NOMO-1 treated with dmso at 0.1 percent for 144 hours (cell line): ENCODE results near the gene NFATC2.
"Not testable (repeated sequence)": the region's sequence is repeated elsewhere in the genome, so short reads cannot be mapped to it uniquely, and the experiment has no call there.

ENCODE experiments used
- DNase-seq: peaks from one replicate; lab custom pipeline; 2025; ENCODE audit not compliant: unreplicated experiment; lab: John Stamatoyannopoulos, UW

Gene NFATC2

GRCh38 chr20:51569815-51570738 lies 27.6 kb upstream of the NFATC2 start:
- no peak for DNase-seq

DNA sequence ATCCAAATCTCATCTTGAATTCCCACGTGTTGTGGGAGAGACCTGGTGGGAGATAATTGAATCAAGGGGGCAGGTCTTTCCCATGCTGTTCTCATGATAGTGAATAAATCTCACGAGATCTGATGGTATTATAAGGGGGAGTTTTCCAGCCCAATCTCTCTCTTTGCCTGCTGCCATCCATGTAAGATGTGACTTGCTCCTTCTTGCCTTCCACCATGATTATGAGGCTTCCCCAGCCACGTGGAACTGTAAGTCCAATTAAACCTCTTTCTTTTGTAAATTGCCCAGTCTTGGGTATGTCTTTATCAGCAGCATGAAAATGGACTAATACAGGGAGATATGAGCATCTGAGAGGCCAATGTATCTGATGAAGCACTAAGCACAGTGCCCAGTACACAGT lies 26.0 kb upstream of the NFATC2 start:
- DNase-seq, result not testable (repeated sequence)

GRCh38 chr20:51567622-51568021 lies 25.1 kb upstream of the NFATC2 start:
- DNase-seq, result no peak

DNA sequence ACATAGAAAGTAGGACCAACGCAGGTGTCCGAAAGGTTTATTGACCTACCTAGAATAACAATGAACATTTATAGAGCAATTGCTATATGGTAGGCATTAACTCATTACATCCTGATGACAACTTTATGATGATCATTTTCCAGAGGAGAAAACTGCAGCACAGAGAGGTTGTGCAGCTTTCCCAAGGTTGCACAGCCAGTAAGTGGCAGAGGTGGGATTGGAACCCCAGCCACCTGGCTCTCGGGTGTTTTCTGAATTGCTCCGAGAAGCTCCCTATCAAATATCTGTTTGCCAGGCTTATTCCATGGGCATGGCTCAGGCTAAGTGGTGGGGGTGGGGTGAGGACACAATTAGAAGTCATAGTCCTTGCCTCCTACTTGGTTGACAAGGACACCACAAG lies 24.1 kb upstream of the NFATC2 start:
- no peak for DNase-seq

- DNase-seq, result peak; percentile 50
These were observed 23.0 kb upstream of the NFATC2 start for GRCh38 chr20:51565298-51566144.

DNA sequence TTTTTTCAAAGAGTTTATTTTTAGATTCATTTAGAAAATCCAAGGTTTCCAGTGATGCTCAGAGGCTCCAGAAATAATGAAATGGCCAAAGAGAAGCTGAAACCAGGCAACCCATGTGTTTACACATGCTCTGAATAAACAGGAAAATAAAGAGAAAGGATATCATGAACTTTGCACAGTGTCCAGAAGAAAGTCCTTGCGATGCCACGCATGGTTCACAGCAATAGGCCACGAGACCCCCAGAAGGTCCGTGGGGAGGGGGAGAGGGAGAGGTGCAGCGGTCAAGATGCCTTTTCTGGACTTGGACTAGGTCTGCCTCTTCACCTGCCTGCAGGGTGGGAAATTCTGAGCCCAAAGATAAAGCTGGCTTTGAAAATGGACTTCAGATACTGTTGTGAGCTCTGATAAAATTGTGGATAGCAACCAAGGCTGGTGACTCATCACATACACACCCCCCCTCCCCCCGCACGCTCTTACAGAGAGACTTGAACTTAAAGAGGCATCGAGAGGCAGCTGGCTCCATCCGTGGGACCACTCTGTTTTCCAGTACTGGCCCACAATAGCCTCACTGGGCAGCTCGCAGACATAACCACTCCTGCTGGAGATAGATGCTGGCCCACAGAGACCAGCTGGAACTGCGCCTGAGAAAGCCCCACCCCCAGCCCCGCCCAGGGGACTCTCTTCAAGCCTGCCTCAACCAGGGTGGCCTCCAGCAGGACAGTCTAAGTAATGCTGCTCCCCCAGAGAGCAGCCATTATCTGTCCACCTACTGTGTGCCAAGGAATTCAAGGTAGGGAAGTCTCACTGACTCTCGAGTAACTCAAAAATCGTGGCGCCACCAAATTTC lies 21.2 kb upstream of the NFATC2 start:
- no peak for DNase-seq

- DNase-seq, result no peak
These were observed 20.6 kb upstream of the NFATC2 start for GRCh38 chr20:51563174-51563485.

- DNase-seq, result peak; percentile 3
These were observed 20.0 kb upstream of the NFATC2 start for GRCh38 chr20:51562332-51563173.

GRCh38 chr20:51562027-51562331 lies 19.5 kb upstream of the NFATC2 start:
- no peak for DNase-seq

- DNase-seq, result no peak
These were observed 18.2 kb upstream of the NFATC2 start for GRCh38 chr20:51560550-51561307.

DNA sequence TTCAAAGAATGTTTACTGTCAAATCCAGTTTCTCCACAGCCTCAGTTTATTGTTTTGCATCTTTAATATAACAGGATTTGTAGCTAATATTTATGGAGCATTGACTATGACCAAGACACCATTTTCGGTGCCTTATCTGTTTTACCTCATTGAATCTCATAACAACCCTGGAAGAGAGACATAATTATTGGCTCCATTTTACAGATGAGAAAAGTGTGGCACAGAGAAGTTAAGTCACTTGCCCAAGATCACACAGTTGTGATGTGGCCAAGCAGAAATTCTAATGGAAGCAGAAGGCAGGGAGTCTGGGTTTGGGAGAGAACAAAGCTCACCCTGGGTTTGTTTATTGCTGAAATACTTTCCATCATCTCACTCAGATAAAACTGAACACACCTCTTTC lies 17.5 kb upstream of the NFATC2 start:
- DNase-seq, result no peak

DNA sequence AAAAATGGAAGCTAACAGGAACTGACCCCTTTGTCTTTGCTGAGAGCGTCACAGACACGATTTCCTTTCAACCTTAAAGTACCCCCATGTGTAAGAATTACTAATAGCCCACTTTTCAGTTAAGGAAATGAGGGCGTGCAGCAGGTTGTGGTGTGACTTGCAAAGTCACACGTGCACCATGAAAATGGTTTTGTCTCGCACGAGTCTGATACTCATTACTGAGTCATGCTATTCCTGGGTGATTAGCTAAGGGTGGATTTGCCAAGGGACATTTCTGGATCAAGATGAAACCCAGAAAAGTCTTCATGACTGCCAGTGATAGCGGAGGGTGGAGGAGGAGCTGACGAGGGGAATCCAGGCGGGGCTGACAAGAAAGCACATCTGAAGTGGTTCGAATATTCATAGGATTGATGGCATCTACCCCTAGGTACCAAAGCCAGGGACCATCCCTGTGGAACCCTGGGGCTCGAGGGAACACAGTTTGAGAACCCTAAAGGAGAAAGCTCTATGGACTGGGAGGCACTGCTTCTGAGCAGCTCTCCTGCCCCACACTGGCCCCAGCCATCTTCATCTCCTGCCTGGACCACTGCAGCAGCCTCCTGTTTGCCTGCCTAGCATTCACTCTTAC lies 12.1 kb upstream of the NFATC2 start:
- no peak for DNase-seq

- no peak for DNase-seq
These were observed 11.5 kb upstream of the NFATC2 start for GRCh38 chr20:51553897-51554486.

GRCh38 chr20:51551186-51551585 lies 8.7 kb upstream of the NFATC2 start:
- no peak for DNase-seq

DNA sequence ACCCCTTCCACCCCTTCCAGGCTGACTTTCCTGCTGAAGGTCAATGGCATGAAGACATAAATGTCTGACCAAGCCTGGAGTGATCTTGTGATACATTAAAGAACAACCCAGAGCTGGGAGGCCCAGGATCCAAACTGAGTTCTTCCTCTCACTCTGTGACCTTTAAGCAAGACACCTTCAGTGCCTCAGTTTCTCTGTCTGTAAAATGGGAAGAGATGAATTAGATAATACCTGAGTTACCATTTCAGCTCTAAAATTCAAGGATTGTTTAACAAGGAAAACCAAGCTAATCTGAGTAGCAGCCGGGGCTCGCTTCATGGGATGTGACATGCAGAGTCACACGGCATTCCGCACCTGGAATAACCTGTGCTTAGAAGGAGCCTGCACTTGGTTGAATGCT lies 7.0 kb upstream of the NFATC2 start:
- no peak for DNase-seq

DNA sequence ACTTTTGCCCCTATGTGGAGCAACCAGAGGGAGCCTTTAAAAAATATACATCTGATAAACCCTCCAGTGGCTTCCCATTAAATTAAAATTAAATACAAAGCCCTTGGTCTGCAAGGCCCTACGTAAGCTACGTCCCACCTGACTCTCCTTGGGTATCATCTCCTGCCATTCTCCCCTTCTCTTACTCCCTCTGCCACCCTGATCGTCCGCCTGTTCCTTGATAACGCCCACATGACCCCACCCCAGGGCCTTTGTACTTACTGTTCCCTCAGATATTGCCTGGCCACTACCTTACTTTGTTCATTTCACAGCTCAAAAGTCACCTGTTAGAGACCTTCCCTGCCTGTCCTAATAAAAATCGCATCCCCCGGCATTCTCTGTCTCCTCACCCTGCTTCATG lies 5.4 kb upstream of the NFATC2 start:
- no peak for DNase-seq

- no peak for DNase-seq
These were observed 3.0 kb upstream of the NFATC2 start for GRCh38 chr20:51545515-51545914.

DNA sequence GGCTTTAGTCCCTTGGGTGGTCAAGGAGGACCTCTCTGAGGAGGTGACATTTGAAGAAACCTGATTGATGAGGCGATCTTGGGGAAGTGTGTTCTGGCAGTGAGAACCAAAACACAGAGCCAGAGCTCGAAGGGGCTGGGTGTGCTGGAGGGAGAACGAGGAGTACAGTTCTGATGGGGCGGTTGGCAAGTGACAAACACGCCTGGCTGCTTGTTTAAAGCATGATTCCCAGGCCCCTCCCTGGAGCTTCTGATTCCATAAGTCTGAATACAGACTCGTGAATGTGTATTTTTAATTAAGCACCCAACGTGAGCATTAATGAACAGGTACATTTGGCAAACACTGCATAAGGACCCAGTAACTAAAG lies 886 bp upstream of the NFATC2 start:
- no peak for DNase-seq

GRCh38 chr20:51542033-51542570 lies 417 bp downstream of the NFATC2 start:
- no peak for DNase-seq
